HCT116 (cell line): ENCODE data around the gene LDLRAD4. TPM values are rescaled to one million over a fixed set of nuclear protein-coding genes. Genes with fewer than 3 reads are reported as not detected.

Experiments
- ATAC-seq: fragments of 200-7000 bp; cut with Tn5 transposase; 2 replicates; pipeline ENCODE4 v1.9.1; 2020; ENCODE audit warnings: mild to moderate bottlenecking, moderate library complexity
- BruUV-seq: library from RNA; stranded (reverse); fragments of 400-500 nt; replicated peaks from 2 replicates; lab custom pipeline; 2021; lab: Mats Ljungman, UMichigan
- CTCF ChIA-PET: fragments of 300-600 bp; sonication (Branson Sonifier 250); formaldehyde crosslinking; loops from one replicate; lab custom pipeline; 2021; ENCODE audit warnings: antibody characterized with exemption; lab: Charles Lee
- POLR2A ChIA-PET: fragments of 300-600, 350-600 bp; sonication (Branson Sonifier 250); formaldehyde crosslinking; loops from one replicate; lab custom pipeline; 2021; ENCODE audit warnings: antibody characterized with exemption; lab: Charles Lee
- RAD21 ChIA-PET, 2 experiments: fragments of 300-600 bp; sonication (Branson Sonifier 250); formaldehyde crosslinking; loops; one replicate each; lab custom pipeline; 2023; ENCODE audit warnings: low total read pairs in 2 of 2; ENCODE audit not compliant: uncharacterized antibody in 2 of 2, unreplicated experiment in 2 of 2, low non-redundant PET in 1 of 2; lab: Charles Lee
- DNase-seq: peaks from one replicate; pipeline ENCODE4 v3.0.0-alpha.2; 2010; ENCODE audit warnings: low read depth, low spot score
- H2AFZ ChIP-seq: fragments of 200-600 bp; shearing (Covaris generic), sonication (generic); 2 replicates; pipeline ENCODE4 v1.6.1; 2017; ENCODE audit warnings: low read depth, mixed run types, mixed read lengths, antibody characterized with exemption, low read length; ENCODE audit not compliant: poor library complexity, severe bottlenecking
- H3K27ac ChIP-seq: 2 replicates; pipeline ENCODE4 v1.5.1; 2012; ENCODE audit warnings: low read depth, low read length
- H3K27me3 ChIP-seq: fragments of 200-600 bp; sonication (generic); 2 replicates; pipeline ENCODE4 v1.6.1; 2016; ENCODE audit warnings: mixed run types, low read length, mixed read lengths; ENCODE audit not compliant: insufficient read depth
- H3K36me3 ChIP-seq, 2 experiments: fragments of 200-500 bp in 1 of 2; fragments of 200-600 bp in 1 of 2; sonication (Bioruptor generic) in 1 of 2; sonication (generic) in 1 of 2; 2 replicates each; pipeline versions ENCODE4 v1.5.1 to v1.6.1; 2014 to 2016; ENCODE audit warnings: low read length in 2 of 2, inconsistent platforms in 1 of 2, mixed read lengths in 1 of 2, mixed run types in 1 of 2; ENCODE audit not compliant: insufficient read depth in 2 of 2, control insufficient read depth in 1 of 2
- H3K4me1 ChIP-seq, 2 experiments: fragments of 200-600 bp in 1 of 2; sonication (generic) in 1 of 2; 2 replicates each; pipeline versions ENCODE4 v1.5.1 to v1.6.1; 2012 to 2017; ENCODE audit warnings: low read length in 2 of 2, inconsistent platforms in 1 of 2, mild to moderate bottlenecking in 1 of 2, mixed read lengths in 1 of 2, mixed run types in 1 of 2, moderate library complexity in 1 of 2; ENCODE audit not compliant: insufficient read depth in 2 of 2, control insufficient read depth in 1 of 2
- H3K4me2 ChIP-seq: fragments of 200-600 bp; sonication (generic); 2 replicates; pipeline ENCODE4 v1.6.1; 2017; ENCODE audit warnings: mixed run types, low read length, mixed read lengths
- H3K4me3 ChIP-seq, 2 experiments: fragments of 200-600 bp in 1 of 2; sonication (generic) in 1 of 2; replicated peaks in 1 of 2; 2 replicates each; pipeline ENCODE4 v1.5.1; 2011 to 2016; ENCODE audit warnings: low read length in 2 of 2, control low read depth in 1 of 2, low read depth in 1 of 2, mild to moderate bottlenecking in 1 of 2, mixed read lengths in 1 of 2, mixed run types in 1 of 2
- H3K79me2 ChIP-seq: fragments of 200-600 bp; sonication (generic); 2 replicates; pipeline ENCODE4 v1.6.1; 2017; ENCODE audit warnings: mild to moderate bottlenecking, mixed run types, low read length, moderate library complexity, mixed read lengths; ENCODE audit not compliant: insufficient read depth
- H3K9ac ChIP-seq: fragments of 200-600 bp; sonication (generic); 2 replicates; pipeline ENCODE4 v1.6.1; 2016; ENCODE audit warnings: low read length, mixed read lengths
- H3K9me2 ChIP-seq: fragments of 200-600 bp; sonication (generic), shearing (Covaris generic); 2 replicates; pipeline ENCODE4 v1.6.1; 2017; ENCODE audit warnings: mixed run types, mild to moderate bottlenecking, moderate library complexity; ENCODE audit not compliant: insufficient read depth
- H3K9me3 ChIP-seq, 2 experiments: fragments of 200-500 bp in 1 of 2; fragments of 200-600 bp in 1 of 2; sonication (Bioruptor generic) in 1 of 2; sonication (generic) in 1 of 2; 2 replicates each; pipeline ENCODE4 v1.6.1; 2014 to 2017; ENCODE audit warnings: low read length in 2 of 2, mixed read lengths in 2 of 2, inconsistent platforms in 1 of 2, low read depth in 1 of 2, mild to moderate bottlenecking in 1 of 2, mixed run types in 1 of 2, moderate library complexity in 1 of 2; ENCODE audit not compliant: control insufficient read depth in 1 of 2, insufficient read depth in 1 of 2
- H4K20me1 ChIP-seq: fragments of 200-600 bp; sonication (generic), shearing (Covaris generic); 2 replicates; pipeline ENCODE4 v1.6.1; 2017; ENCODE audit warnings: mixed run types, mild to moderate bottlenecking, moderate library complexity; ENCODE audit not compliant: insufficient read depth
- EZH2phosphoT487 ChIP-seq: fragments of 200-600 bp; IDR thresholded peaks from 2 replicates; pipeline ENCODE4 v1.6.1; 2018; ENCODE audit warnings: antibody characterized with exemption, borderline replicate concordance
- JUND ChIP-seq: IDR thresholded peaks from 2 replicates; pipeline ENCODE4 v1.6.1; 2012
- POLR2A ChIP-seq: IDR thresholded peaks from 2 replicates; pipeline ENCODE4 v1.7.0; 2011; ENCODE audit warnings: borderline replicate concordance; ENCODE audit not compliant: insufficient read depth, insufficient read length; ENCODE audit errors: extremely low read depth
- RAD21 ChIP-seq: IDR thresholded peaks from 2 replicates; pipeline ENCODE4 v1.6.1; 2012; ENCODE audit warnings: low read depth, mild to moderate bottlenecking
- SIN3A ChIP-seq: IDR thresholded peaks from 2 replicates; pipeline ENCODE4 v1.6.1; 2012; ENCODE audit warnings: low read depth
- SP1 ChIP-seq: IDR thresholded peaks from 2 replicates; pipeline ENCODE4 v1.6.1; 2012; ENCODE audit warnings: low read depth
- ZBTB33 ChIP-seq: IDR thresholded peaks from 2 replicates; pipeline ENCODE4 v1.6.1; 2011; ENCODE audit warnings: mild to moderate bottlenecking, low read length, moderate library complexity; ENCODE audit not compliant: insufficient replicate concordance; ENCODE audit errors: extremely low read depth
- ZNF274 ChIP-seq: fragments of 200-500 bp; sonication (Bioruptor generic); IDR thresholded peaks from 2 replicates; pipeline ENCODE4 v1.6.1; 2014; ENCODE audit warnings: mild to moderate bottlenecking, low read depth, low read length, inconsistent platforms
- intact Hi-C: fragments of 100-400 bp; cut with micrococcal nuclease; formaldehyde crosslinking; loops from 2 replicates; pipeline ENCODE4 v1.10.0; 2022
- total RNA-seq: library from RNA; stranded (reverse); gene quantifications from one replicate; pipeline ENCODE4 v1.2.1, GENCODE V29; 2021; ENCODE audit not compliant: unreplicated experiment

Gene LDLRAD4
- total RNA-seq, 1 experiment from 2014 or later = 1.2 TPM

GRCh38 chr18:13253786-13254688 lies 35.5 kb downstream of the LDLRAD4 start:
- Histone ChIP-seq H3K79me2 (no peaks in the 10 kb centered on the region), H4K20me1 (no peaks in the 10 kb centered on the region), H3K4me1 (no peaks in the 10 kb centered on the region), H3K27me3 (peaks cover 10% of the 10 kb centered on the region), H3K9me3 (no peaks in the 10 kb centered on the region), H3K36me3 (no peaks in the 10 kb centered on the region), H3K4me3 (no peak overlapping the region), H3K9me2 (no peaks in the 10 kb centered on the region), H3K4me2 (no peak overlapping the region), H3K27ac (no peak overlapping the region), H2AFZ (no peak overlapping the region), H3K9ac (no peak overlapping the region)
- ChIA-PET POLR2A (no interaction called here), CTCF (no interaction called here), RAD21 (no interaction called here)
- TF ChIP-seq ZBTB33 = no peak
- no peak for TF ChIP-seq POLR2A
- no peak for TF ChIP-seq SIN3A
- no peak for TF ChIP-seq SP1
- TF ChIP-seq EZH2phosphoT487 = no peak
- TF ChIP-seq JUND = no peak
- TF ChIP-seq RAD21 = no peak
- no peak for TF ChIP-seq ZNF274
- DNase-seq = no peak
- no peak for ATAC-seq
- intact Hi-C loops = no loop called here
- BruUV-seq = no TSS peak
